Lower lobe of right lung (tissue), 2 donors: ENCODE data around the gene SLC39A9. TPM values are rescaled to one million over a fixed set of nuclear protein-coding genes. Genes with fewer than 3 reads are reported as not detected.
"Not testable (repeated sequence)": the region's sequence is repeated elsewhere in the genome, so short reads cannot be mapped to it uniquely, and the experiment has no call there.

Source experiments
- ATAC-seq, 2 donors: fragments of 200-7000 bp; cut with Tn5 transposase; one replicate each; pipeline ENCODE4 v1.9.1; 2020 to 2022; ENCODE audit warnings: mild to moderate bottlenecking in 2 of 2, moderate library complexity in 2 of 2
- DNase-seq: peaks from one replicate; pipeline ENCODE4 v3.0.0-alpha.2; 2020
- H3K27ac ChIP-seq: fragments of 200-600 bp; one replicate; pipeline ENCODE4 v1.8.0; 2022
- H3K27me3 ChIP-seq: fragments of 200-600 bp; one replicate; pipeline ENCODE4 v1.8.0; 2022; ENCODE audit warnings: low read depth
- H3K36me3 ChIP-seq: fragments of 200-600 bp; one replicate; pipeline ENCODE4 v1.8.0; 2022; ENCODE audit warnings: mild to moderate bottlenecking
- H3K4me1 ChIP-seq: fragments of 200-600 bp; one replicate; pipeline ENCODE4 v1.8.0; 2022
- H3K4me3 ChIP-seq: fragments of 200-600 bp; one replicate; pipeline ENCODE4 v1.8.0; 2022; ENCODE audit warnings: mild to moderate bottlenecking
- H3K9me3 ChIP-seq: fragments of 200-600 bp; one replicate; pipeline ENCODE4 v1.8.0; 2022
- CTCF ChIP-seq: fragments of 200-600 bp; IDR thresholded peaks from one replicate; pipeline ENCODE4 v1.8.0; 2022; ENCODE audit warnings: antibody characterized with exemption, mild to moderate bottlenecking
- intact Hi-C: fragments of 100-400 bp; cut with DNase I; formaldehyde crosslinking; loops from one replicate; pipeline ENCODE4 v1.11.0; 2022
- total RNA-seq: library from RNA; stranded (reverse); fragmentation: NEBNext Ultra II Directional; extraction: Animal tissue kit (Norgen Biotek cat#: 25700); gene quantifications from one replicate; pipeline ENCODE4 v1.2.1, GENCODE V29; 2021
- donor health status: DM: no; HTN: yes; CAD: no; lungs with severe emphysema.

SLC39A9 gene
- total RNA-seq, 1 donor from 2014 or later: 49.6 TPM

- no peak for ATAC-seq
Observed at GRCh38 chr14:69378274-69378673, 20.2 kb upstream of the SLC39A9 start.

GRCh38 chr14:69387311-69387710 lies 11.2 kb upstream of the SLC39A9 start:
- no peak overlapping the region for H3K27ac ChIP-seq
- H3K9me3 ChIP-seq: no peaks in the 10 kb centered on the region
- H3K4me3 ChIP-seq: no peak overlapping the region
- ATAC-seq (no peak), DNase-seq (no peak)
- no peaks in the 10 kb centered on the region for H3K27me3 ChIP-seq
- peaks cover 80% of the 10 kb centered on the region for H3K36me3 ChIP-seq
- TF ChIP-seq CTCF: no peak
- no peaks in the 10 kb centered on the region for H3K4me1 ChIP-seq
- intact Hi-C loops: no loop called here

More at GRCh38 chr14:69378274-69378673, 20.2 kb upstream of the SLC39A9 start:
- peaks cover 7% of the 10 kb centered on the region for H3K4me1 ChIP-seq
- no peak for DNase-seq
- H3K27ac ChIP-seq: no peak overlapping the region
- H3K27me3 ChIP-seq: no peaks in the 10 kb centered on the region
- intact Hi-C loops: no loop called here
- H3K9me3 ChIP-seq: no peaks in the 10 kb centered on the region
- peaks cover 60% of the 10 kb centered on the region for H3K36me3 ChIP-seq
- H3K4me3 ChIP-seq: no peak overlapping the region
- TF ChIP-seq CTCF: no peak

GRCh38 chr14:69391400-69391799 lies 7.1 kb upstream of the SLC39A9 start:
- DNase-seq, H3K4me1 ChIP-seq, H3K4me3 ChIP-seq, intact Hi-C loops, H3K27me3 ChIP-seq, H3K27ac ChIP-seq, H3K9me3 ChIP-seq, ATAC-seq: not testable (repeated sequence)
- H3K36me3 ChIP-seq: peaks cover 91% of the 10 kb centered on the region

GRCh38 chr14:69392481-69392880 lies 6.0 kb upstream of the SLC39A9 start:
- peaks cover 83% of the 10 kb centered on the region for H3K36me3 ChIP-seq
- intact Hi-C loops: no loop called here
- no peak for DNase-seq

GRCh38 chr14:69395929-69396328 lies 2.6 kb upstream of the SLC39A9 start:
- intact Hi-C loops: no loop called here
- Histone ChIP-seq H3K4me1 (peaks cover 34% of the 10 kb centered on the region), H3K4me3 (no peak overlapping the region), H3K27ac (no peak overlapping the region), H3K36me3 (peaks cover 53% of the 10 kb centered on the region), H3K9me3 (no peaks in the 10 kb centered on the region), H3K27me3 (no peaks in the 10 kb centered on the region)
- DNase-seq (no peak), ATAC-seq (no peak)
- TF ChIP-seq CTCF: no peak

More at GRCh38 chr14:69392481-69392880, 6.0 kb upstream of the SLC39A9 start:
- H3K4me3 ChIP-seq: no peak overlapping the region
- no peak for ATAC-seq
- no peak overlapping the region for H3K27ac ChIP-seq
- no peak for TF ChIP-seq CTCF
- H3K4me1 ChIP-seq: peaks cover 15% of the 10 kb centered on the region
- no peaks in the 10 kb centered on the region for H3K27me3 ChIP-seq
- no peaks in the 10 kb centered on the region for H3K9me3 ChIP-seq

GRCh38 chr14:69398818-69399210 lies 322 bp downstream of the SLC39A9 start:
- Histone ChIP-seq H3K9me3 (no peaks in the 10 kb centered on the region), H3K36me3 (peaks cover 26% of the 10 kb centered on the region), H3K4me1 (peaks cover 48% of the 10 kb centered on the region), H3K27ac (peak overlapping the region; percentile 93), H3K4me3 (peak overlapping the region; percentile 73), H3K27me3 (no peaks in the 10 kb centered on the region)
- ATAC-seq (peak in 1 of 2 donors; percentile 36), DNase-seq (no peak)
- no peak for TF ChIP-seq CTCF
- intact Hi-C loops: no loop called here
